H1 (cell line): ENCODE data around the gene RGL2.

Source experiments
- CTCF ChIP-seq, 3 experiments: IDR thresholded peaks; 1 replicate in 2 of 3; 2 replicates in 1 of 3; pipeline versions ENCODE4 v1.5.1 to v1.6.1; 2011; ENCODE audit warnings: low read length in 3 of 3, mild to moderate bottlenecking in 3 of 3, inconsistent platforms in 2 of 3, low read depth in 1 of 3, moderate library complexity in 1 of 3; ENCODE audit not compliant: insufficient read depth in 1 of 3; ENCODE audit errors: control extremely low read depth in 1 of 3
- KDM5A ChIP-seq: fragments of 200-600 bp; IDR thresholded peaks from 2 replicates; pipeline ENCODE4 v1.7.1; 2012; ENCODE audit warnings: mild to moderate bottlenecking, low read length, inconsistent platforms, mixed read lengths
- NRF1 ChIP-seq: IDR thresholded peaks from 2 replicates; pipeline ENCODE4 v1.6.1; 2011; ENCODE audit warnings: mild to moderate bottlenecking, low read depth, low read length, improper control_type of control experiment
- POLR2A ChIP-seq, 2 experiments: IDR thresholded peaks; 1 replicate in 1 of 2; 2 replicates in 1 of 2; pipeline ENCODE4 v1.6.1; 2011; ENCODE audit warnings: low read depth in 2 of 2, low read length in 2 of 2, mild to moderate bottlenecking in 2 of 2; ENCODE audit errors: control extremely low read depth in 1 of 2
- SP1 ChIP-seq: IDR thresholded peaks from 2 replicates; pipeline ENCODE4 v1.6.1; 2011; ENCODE audit warnings: low read depth, low read length

GRCh38 chr6:33279257-33279695 lies 19.5 kb downstream of the RGL2 start:
- TF ChIP-seq CTCF (IDR thresholded peaks at IDR 0.05; ENCODE audit: control extremely low read depth in 1 of 3, insufficient read depth in 1 of 3, low read depth in 1 of 3, low read length in 3 of 3): no peak
- no peak for TF ChIP-seq NRF1
- TF ChIP-seq SP1: no peak
- no peak for TF ChIP-seq KDM5A
- no peak for TF ChIP-seq POLR2A (IDR thresholded peaks at IDR 0.05; ENCODE audit: control extremely low read depth in 1 of 2, low read depth in 2 of 2, low read length in 2 of 2)
